ENCODE data around the gene CACNA1D.

- TF ChIP-seq CTCF (optimal IDR thresholded peaks at IDR 0.05 in 1 of 3, IDR thresholded peaks at IDR 0.05 in 1 of 3, conservative IDR thresholded peaks at IDR 0.05 in 1 of 3; ENCODE audit: extremely low read depth in 1 of 3, insufficient read depth in 2 of 3, low read length in 3 of 3) (no peak), EZH2 (IDR thresholded peaks at IDR 0.05; ENCODE audit: low read length) (no peak)
Measured at GRCh38 chr3:53802256-53802880, 308.0 kb downstream of the CACNA1D start.
